ENCODE measurements around the gene GYS2. TPM values are rescaled to one million over a fixed set of nuclear protein-coding genes. Genes with fewer than 3 reads are reported as not detected.

GYS2 gene
- total and polyA plus RNA-seq, 2 donors (not counting 1 experiment from before 2014, with no cell fraction given), result not detected

DNA sequence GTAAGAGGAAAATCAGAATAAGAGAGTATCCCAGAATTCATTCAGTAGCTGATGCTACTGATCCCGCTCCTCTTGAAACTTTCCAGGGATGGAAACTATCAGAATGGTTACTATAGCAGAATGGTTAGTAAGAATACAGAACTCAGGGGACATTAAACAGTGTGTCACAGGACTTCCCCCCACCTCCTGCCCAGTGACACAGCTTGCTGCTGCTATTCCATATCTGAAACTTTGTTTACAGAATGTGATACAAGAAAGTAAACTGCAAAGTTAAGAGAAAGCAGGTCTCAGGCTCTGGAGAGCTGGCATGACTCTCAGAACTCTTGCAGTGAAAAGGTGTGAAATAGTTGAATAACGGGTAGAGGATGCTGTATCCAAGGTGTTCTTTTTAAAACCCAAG, 75.2 kb downstream of the GYS2 start:
- Histone ChIP-seq H3K27ac (ENCODE audit: insufficient read depth, low read length) (no peak overlapping the region), H3K36me3 (ENCODE audit: control insufficient read depth, insufficient read depth, low read length) (no peaks in the 10 kb centered on the region), H3K9ac (ENCODE audit: insufficient read depth, low read length) (no peak overlapping the region), H3K9me3 (ENCODE audit: control insufficient read depth, insufficient read depth, low read depth, low read length) (no peaks in the 10 kb centered on the region), H3K4me3 (replicated peaks in 1 of 4; ENCODE audit: control extremely low read depth in 1 of 4, insufficient read depth in 1 of 4, low read depth in 3 of 4, low read length in 4 of 4) (no peak overlapping the region), H2AFZ (ENCODE audit: low read length) (no peak overlapping the region), H3K27me3 (ENCODE audit: control insufficient read depth, insufficient read depth, low read length) (no peaks in the 10 kb centered on the region), H3K79me2 (ENCODE audit: control insufficient read depth, insufficient read depth, low read length) (no peaks in the 10 kb centered on the region), H3K4me1 (ENCODE audit: control insufficient read depth, extremely low read depth, insufficient read depth, low read length) (no peaks in the 10 kb centered on the region), H4K20me1 (ENCODE audit: control insufficient read depth, extremely low read depth, insufficient read depth, low read length) (no peaks in the 10 kb centered on the region), H3K4me2 (ENCODE audit: extremely low read depth, insufficient read depth, low read length) (no peak overlapping the region)
- TF ChIP-seq CTCF (conservative IDR thresholded peaks at IDR 0.05 in 1 of 2, IDR thresholded peaks at IDR 0.05 in 1 of 2; ENCODE audit: low read depth in 1 of 2, low read length in 2 of 2) (no peak), EZH2 (IDR thresholded peaks at IDR 0.05; ENCODE audit: low read length, missing control alignments) (no peak)
- DNase-seq (ENCODE audit: low read depth in 2 of 2), result no peak

DNA sequence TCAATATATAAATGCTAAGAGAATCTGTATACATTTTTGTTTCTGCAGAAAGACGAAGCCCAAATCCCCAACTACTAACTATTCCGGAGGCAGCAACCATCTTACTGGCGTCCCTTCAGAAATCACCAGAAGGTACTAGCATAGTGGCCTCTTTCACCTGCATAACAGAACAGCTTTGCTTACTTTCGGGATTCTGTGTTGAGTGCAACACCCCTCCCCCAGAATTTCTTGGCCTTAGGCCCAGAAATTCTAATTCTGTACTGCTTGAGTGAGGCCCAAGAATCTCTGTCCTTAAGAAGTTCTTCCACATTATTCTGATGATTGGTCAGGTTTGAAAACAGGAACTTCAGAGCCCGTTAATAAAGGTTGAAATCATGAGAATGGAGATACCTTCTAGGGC, 75.7 kb downstream of the GYS2 start:
- TF ChIP-seq EZH2 (IDR thresholded peaks at IDR 0.05; ENCODE audit: low read length, missing control alignments) (no peak), CTCF (conservative IDR thresholded peaks at IDR 0.05 in 1 of 2, IDR thresholded peaks at IDR 0.05 in 1 of 2; ENCODE audit: low read depth in 1 of 2, low read length in 2 of 2) (no peak)

DNA sequence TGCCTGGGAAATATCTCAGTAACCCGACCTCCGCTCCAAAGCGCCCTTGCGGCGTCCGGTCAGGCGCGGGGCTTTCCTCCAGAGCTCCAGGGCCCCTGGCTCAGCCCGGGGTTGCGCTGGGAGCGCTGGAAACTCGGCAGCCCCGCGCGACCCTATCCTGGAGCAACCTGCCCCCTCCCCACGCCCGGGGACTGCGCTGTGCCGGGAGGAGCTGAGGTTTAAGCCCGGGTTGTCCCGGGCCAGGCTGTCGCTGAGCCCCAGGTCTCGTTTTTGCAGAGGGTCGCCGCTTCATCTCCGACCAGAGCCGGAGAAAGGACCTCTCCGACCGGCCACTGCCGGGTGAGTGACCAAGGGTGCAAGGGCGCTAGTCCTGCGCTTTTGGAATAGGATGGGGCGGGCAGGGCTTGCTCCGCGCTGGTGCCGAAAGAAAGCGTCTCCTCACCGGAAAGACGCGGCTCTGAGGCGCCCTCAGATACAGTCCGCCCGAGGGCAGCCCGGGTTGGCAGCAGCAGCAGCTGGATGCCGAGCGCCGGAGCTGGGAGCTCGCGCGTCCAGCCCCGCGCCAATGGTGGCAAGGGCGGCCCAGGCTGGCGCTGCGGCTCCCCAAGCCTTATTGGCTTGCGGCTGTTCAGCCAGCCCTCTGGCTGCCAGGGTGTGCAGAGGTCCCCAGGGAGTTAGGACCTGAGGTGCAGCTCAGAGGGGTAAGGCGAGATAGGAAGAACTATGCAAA, 77.0 kb downstream of the GYS2 start:
- H3K4me2 ChIP-seq (ENCODE audit: extremely low read depth, insufficient read depth, low read length), result peak overlapping the region; percentile 91
- peak overlapping the region; percentile 47 to 74 (median 58) for H3K4me3 ChIP-seq (replicated peaks in 1 of 4; ENCODE audit: control extremely low read depth in 1 of 4, insufficient read depth in 1 of 4, low read depth in 3 of 4, low read length in 4 of 4)
- no peaks in the 10 kb centered on the region for H3K9me3 ChIP-seq (ENCODE audit: control insufficient read depth, insufficient read depth, low read depth, low read length)
- H3K4me1 ChIP-seq (ENCODE audit: control insufficient read depth, extremely low read depth, insufficient read depth, low read length), result no peaks in the 10 kb centered on the region
- H4K20me1 ChIP-seq (ENCODE audit: control insufficient read depth, extremely low read depth, insufficient read depth, low read length), result no peaks in the 10 kb centered on the region
- H3K27ac ChIP-seq (ENCODE audit: insufficient read depth, low read length), result no peak overlapping the region
- DNase-seq (ENCODE audit: low read depth in 2 of 2), result peak; percentile 49 to 60
- H2AFZ ChIP-seq (ENCODE audit: low read length), result peak overlapping the region; percentile 40
- no peaks in the 10 kb centered on the region for H3K79me2 ChIP-seq (ENCODE audit: control insufficient read depth, insufficient read depth, low read length)
- TF ChIP-seq EZH2 (IDR thresholded peaks at IDR 0.05; ENCODE audit: low read length, missing control alignments) (no peak), CTCF (conservative IDR thresholded peaks at IDR 0.05 in 1 of 2, IDR thresholded peaks at IDR 0.05 in 1 of 2; ENCODE audit: low read depth in 1 of 2, low read length in 2 of 2) (no peak)
- no peaks in the 10 kb centered on the region for H3K36me3 ChIP-seq (ENCODE audit: control insufficient read depth, insufficient read depth, low read length)
- no peaks in the 10 kb centered on the region for H3K27me3 ChIP-seq (ENCODE audit: control insufficient read depth, insufficient read depth, low read length)
- no peak overlapping the region for H3K9ac ChIP-seq (ENCODE audit: insufficient read depth, low read length)

More for the DNA sequence above, 75.7 kb downstream of the GYS2 start:
- Histone ChIP-seq H3K9me3 (ENCODE audit: control insufficient read depth, insufficient read depth, low read depth, low read length) (no peaks in the 10 kb centered on the region), H3K79me2 (ENCODE audit: control insufficient read depth, insufficient read depth, low read length) (no peaks in the 10 kb centered on the region), H3K9ac (ENCODE audit: insufficient read depth, low read length) (no peak overlapping the region), H3K27ac (ENCODE audit: insufficient read depth, low read length) (no peak overlapping the region), H2AFZ (ENCODE audit: low read length) (no peak overlapping the region), H3K4me1 (ENCODE audit: control insufficient read depth, extremely low read depth, insufficient read depth, low read length) (no peaks in the 10 kb centered on the region), H3K36me3 (ENCODE audit: control insufficient read depth, insufficient read depth, low read length) (no peaks in the 10 kb centered on the region), H3K27me3 (ENCODE audit: control insufficient read depth, insufficient read depth, low read length) (no peaks in the 10 kb centered on the region), H4K20me1 (ENCODE audit: control insufficient read depth, extremely low read depth, insufficient read depth, low read length) (no peaks in the 10 kb centered on the region), H3K4me3 (replicated peaks in 1 of 4; ENCODE audit: control extremely low read depth in 1 of 4, insufficient read depth in 1 of 4, low read depth in 3 of 4, low read length in 4 of 4) (no peak overlapping the region), H3K4me2 (ENCODE audit: extremely low read depth, insufficient read depth, low read length) (no peak overlapping the region)
- peak; percentile 19 to 23 for DNase-seq (ENCODE audit: low read depth in 2 of 2)
